ENCODE results near the gene RFFL.
A peak's percentile ranks its signal among the peaks of the same experiment; 100 is the strongest.
"Not testable (repeated sequence)": the region's sequence is repeated elsewhere in the genome, so short reads cannot be mapped to it uniquely, and the experiment has no call there.

Gene RFFL

GRCh38 chr17:35063514-35064223 lies at the start of gene RFFL:
Gene RFFL, minus strand, starts transcription at chr17:35063707. Its CDS starts 37,154 bp downstream, at chr17:35026553.
- Histone ChIP-seq H3K9ac (ENCODE audit: low read depth, low read length) (no peak within 1 kb of the TSS), H3K4me3 (ENCODE audit: low read depth, low read length) (peak within 1 kb of the TSS; percentile 26)

GRCh38 chr17:35110791-35111190 lies 47.3 kb upstream of the RFFL start:
- not testable (repeated sequence) for H3K4me1 ChIP-seq (ENCODE audit: control insufficient read depth, insufficient read depth, low read length); H3K9ac ChIP-seq (ENCODE audit: low read depth, low read length); H3K36me3 ChIP-seq (ENCODE audit: control insufficient read depth, insufficient read depth, low read length); H3K27me3 ChIP-seq (ENCODE audit: control insufficient read depth, insufficient read depth, low read length); H3K9me3 ChIP-seq (ENCODE audit: control insufficient read depth, insufficient read depth, low read length); H3K4me3 ChIP-seq (ENCODE audit: low read depth, low read length)

More at GRCh38 chr17:35063514-35064223, at the start of gene RFFL:
- H3K9me3 ChIP-seq (ENCODE audit: control insufficient read depth, insufficient read depth, low read length) = no peaks in the 10 kb centered on the region
- no peaks in the 10 kb centered on the region for H3K36me3 ChIP-seq (ENCODE audit: control insufficient read depth, insufficient read depth, low read length)
- peaks cover 23% of the 10 kb centered on the region for H3K4me1 ChIP-seq (ENCODE audit: control insufficient read depth, insufficient read depth, low read length)
- H3K27me3 ChIP-seq (ENCODE audit: control insufficient read depth, insufficient read depth, low read length) = no peaks in the 10 kb centered on the region

- Histone ChIP-seq H3K27me3 (ENCODE audit: control insufficient read depth, insufficient read depth, low read length) (no peaks in the 10 kb centered on the region), H3K4me1 (ENCODE audit: control insufficient read depth, insufficient read depth, low read length) (no peaks in the 10 kb centered on the region), H3K9ac (ENCODE audit: low read depth, low read length) (no peak overlapping the region), H3K9me3 (ENCODE audit: control insufficient read depth, insufficient read depth, low read length) (no peaks in the 10 kb centered on the region), H3K4me3 (ENCODE audit: low read depth, low read length) (no peak overlapping the region), H3K36me3 (ENCODE audit: control insufficient read depth, insufficient read depth, low read length) (peaks cover 15% of the 10 kb centered on the region)
Measured at GRCh38 chr17:35104844-35105450, 41.4 kb upstream of the RFFL start.

GRCh38 chr17:35103271-35103670 lies 39.8 kb upstream of the RFFL start:
- H3K9me3 ChIP-seq (ENCODE audit: control insufficient read depth, insufficient read depth, low read length) = no peaks in the 10 kb centered on the region
- no peaks in the 10 kb centered on the region for H3K27me3 ChIP-seq (ENCODE audit: control insufficient read depth, insufficient read depth, low read length)
- peaks cover 18% of the 10 kb centered on the region for H3K36me3 ChIP-seq (ENCODE audit: control insufficient read depth, insufficient read depth, low read length)
- H3K4me1 ChIP-seq (ENCODE audit: control insufficient read depth, insufficient read depth, low read length) = no peaks in the 10 kb centered on the region
- H3K4me3 ChIP-seq (ENCODE audit: low read depth, low read length) = no peak overlapping the region
- H3K9ac ChIP-seq (ENCODE audit: low read depth, low read length) = no peak overlapping the region

- H3K9me3 ChIP-seq (ENCODE audit: control insufficient read depth, insufficient read depth, low read length) = no peaks in the 10 kb centered on the region
- no peak overlapping the region for H3K9ac ChIP-seq (ENCODE audit: low read depth, low read length)
- H3K27me3 ChIP-seq (ENCODE audit: control insufficient read depth, insufficient read depth, low read length) = no peaks in the 10 kb centered on the region
- no peak overlapping the region for H3K4me3 ChIP-seq (ENCODE audit: low read depth, low read length)
- peaks cover 20% of the 10 kb centered on the region for H3K36me3 ChIP-seq (ENCODE audit: control insufficient read depth, insufficient read depth, low read length)
- no peaks in the 10 kb centered on the region for H3K4me1 ChIP-seq (ENCODE audit: control insufficient read depth, insufficient read depth, low read length)
Measured at GRCh38 chr17:35101725-35102124, 38.2 kb upstream of the RFFL start.

- Histone ChIP-seq H3K36me3 (ENCODE audit: control insufficient read depth, insufficient read depth, low read length) (peaks cover 17% of the 10 kb centered on the region), H3K27me3 (ENCODE audit: control insufficient read depth, insufficient read depth, low read length) (no peaks in the 10 kb centered on the region), H3K4me3 (ENCODE audit: low read depth, low read length) (no peak overlapping the region), H3K9ac (ENCODE audit: low read depth, low read length) (no peak overlapping the region), H3K4me1 (ENCODE audit: control insufficient read depth, insufficient read depth, low read length) (no peaks in the 10 kb centered on the region), H3K9me3 (ENCODE audit: control insufficient read depth, insufficient read depth, low read length) (no peaks in the 10 kb centered on the region)
Measured at GRCh38 chr17:35101036-35101435, 37.5 kb upstream of the RFFL start.

- Histone ChIP-seq H3K9me3 (ENCODE audit: control insufficient read depth, insufficient read depth, low read length) (no peaks in the 10 kb centered on the region), H3K9ac (ENCODE audit: low read depth, low read length) (no peak overlapping the region), H3K27me3 (ENCODE audit: control insufficient read depth, insufficient read depth, low read length) (no peaks in the 10 kb centered on the region), H3K36me3 (ENCODE audit: control insufficient read depth, insufficient read depth, low read length) (peaks cover 17% of the 10 kb centered on the region), H3K4me1 (ENCODE audit: control insufficient read depth, insufficient read depth, low read length) (no peaks in the 10 kb centered on the region), H3K4me3 (ENCODE audit: low read depth, low read length) (no peak overlapping the region)
Measured at GRCh38 chr17:35099908-35100307, 36.4 kb upstream of the RFFL start.

GRCh38 chr17:35097776-35098175 lies 34.3 kb upstream of the RFFL start:
- H3K9ac ChIP-seq (ENCODE audit: low read depth, low read length) = no peak overlapping the region
- no peak overlapping the region for H3K4me3 ChIP-seq (ENCODE audit: low read depth, low read length)
- H3K9me3 ChIP-seq (ENCODE audit: control insufficient read depth, insufficient read depth, low read length) = no peaks in the 10 kb centered on the region
- peaks cover 17% of the 10 kb centered on the region for H3K36me3 ChIP-seq (ENCODE audit: control insufficient read depth, insufficient read depth, low read length)
- no peaks in the 10 kb centered on the region for H3K27me3 ChIP-seq (ENCODE audit: control insufficient read depth, insufficient read depth, low read length)
- H3K4me1 ChIP-seq (ENCODE audit: control insufficient read depth, insufficient read depth, low read length) = no peaks in the 10 kb centered on the region

- H3K27me3 ChIP-seq (ENCODE audit: control insufficient read depth, insufficient read depth, low read length) = no peaks in the 10 kb centered on the region
- no peaks in the 10 kb centered on the region for H3K4me1 ChIP-seq (ENCODE audit: control insufficient read depth, insufficient read depth, low read length)
- H3K36me3 ChIP-seq (ENCODE audit: control insufficient read depth, insufficient read depth, low read length) = peaks cover 12% of the 10 kb centered on the region
- no peaks in the 10 kb centered on the region for H3K9me3 ChIP-seq (ENCODE audit: control insufficient read depth, insufficient read depth, low read length)
- H3K4me3 ChIP-seq (ENCODE audit: low read depth, low read length) = no peak overlapping the region
- no peak overlapping the region for H3K9ac ChIP-seq (ENCODE audit: low read depth, low read length)
Measured at GRCh38 chr17:35095741-35096140, 32.2 kb upstream of the RFFL start.

GRCh38 chr17:35094902-35095301 lies 31.4 kb upstream of the RFFL start:
- H3K4me3 ChIP-seq (ENCODE audit: low read depth, low read length) = no peak overlapping the region
- H3K9me3 ChIP-seq (ENCODE audit: control insufficient read depth, insufficient read depth, low read length) = no peaks in the 10 kb centered on the region
- peaks cover 5% of the 10 kb centered on the region for H3K36me3 ChIP-seq (ENCODE audit: control insufficient read depth, insufficient read depth, low read length)
- no peaks in the 10 kb centered on the region for H3K27me3 ChIP-seq (ENCODE audit: control insufficient read depth, insufficient read depth, low read length)
- H3K4me1 ChIP-seq (ENCODE audit: control insufficient read depth, insufficient read depth, low read length) = peaks cover 1% of the 10 kb centered on the region
- H3K9ac ChIP-seq (ENCODE audit: low read depth, low read length) = no peak overlapping the region

GRCh38 chr17:35090707-35091106 lies 27.2 kb upstream of the RFFL start:
- H3K9ac ChIP-seq (ENCODE audit: low read depth, low read length); H3K36me3 ChIP-seq (ENCODE audit: control insufficient read depth, insufficient read depth, low read length); H3K4me3 ChIP-seq (ENCODE audit: low read depth, low read length); H3K9me3 ChIP-seq (ENCODE audit: control insufficient read depth, insufficient read depth, low read length); H3K27me3 ChIP-seq (ENCODE audit: control insufficient read depth, insufficient read depth, low read length): not testable (repeated sequence)
- H3K4me1 ChIP-seq (ENCODE audit: control insufficient read depth, insufficient read depth, low read length) = peaks cover 28% of the 10 kb centered on the region

GRCh38 chr17:35089586-35090296 lies 26.2 kb upstream of the RFFL start:
- Histone ChIP-seq H3K27me3 (ENCODE audit: control insufficient read depth, insufficient read depth, low read length) (peaks cover 4% of the 10 kb centered on the region), H3K4me1 (ENCODE audit: control insufficient read depth, insufficient read depth, low read length) (peaks cover 34% of the 10 kb centered on the region), H3K9ac (ENCODE audit: low read depth, low read length) (peak overlapping the region; percentile 91), H3K36me3 (ENCODE audit: control insufficient read depth, insufficient read depth, low read length) (no peaks in the 10 kb centered on the region), H3K9me3 (ENCODE audit: control insufficient read depth, insufficient read depth, low read length) (no peaks in the 10 kb centered on the region), H3K4me3 (ENCODE audit: low read depth, low read length) (peak overlapping the region; percentile 70)

Data from iPS-15b (cell line).